ENCODE results near the gene KIF24. TPM values are rescaled to one million over a fixed set of nuclear protein-coding genes. Genes with fewer than 3 reads are reported as not detected.

KIF24 gene
- total RNA-seq, 2 experiments from 2014 or later = 6.6 to 7.5 TPM

DNA sequence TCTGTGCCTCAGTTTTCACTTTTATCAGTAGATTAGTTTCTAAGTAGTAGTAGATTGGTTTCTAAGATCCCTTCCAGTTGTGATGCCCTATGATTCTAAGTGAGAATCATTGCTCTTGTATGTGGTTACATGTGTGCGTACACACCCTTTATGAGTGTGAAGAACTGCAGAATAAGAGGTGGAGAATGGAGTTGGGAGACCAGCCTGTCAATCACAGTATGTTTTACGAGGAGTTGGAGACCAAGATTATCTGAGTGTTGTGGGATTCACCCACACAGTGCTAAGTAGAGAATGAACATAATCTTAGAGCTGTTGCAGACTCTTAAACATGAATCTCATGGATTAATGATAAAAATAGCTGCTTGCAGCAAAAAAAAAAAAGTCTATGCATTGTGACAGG is 37.6 kb downstream of the KIF24 start:
- peaks cover 7% of the 10 kb centered on the region for H3K36me3 Mint-ChIP-seq
- H3K4me1 Mint-ChIP-seq = peaks cover 2% of the 10 kb centered on the region
- H3K4me3 Mint-ChIP-seq = no peak overlapping the region
- no peaks in the 10 kb centered on the region for H3K9me3 Mint-ChIP-seq
- POLR2A ChIA-PET = interaction anchor here (0.5 kb wide), 1 partner anchor 10 kb away, joined by 6 read pairs; no protein-coding TSS in a partner anchor
- DNase-seq (no peak), ATAC-seq (ENCODE audit: low read depth) (no peak)
- no peaks in the 10 kb centered on the region for H3K27me3 Mint-ChIP-seq
- no peak overlapping the region for H3K27ac Mint-ChIP-seq

DNA sequence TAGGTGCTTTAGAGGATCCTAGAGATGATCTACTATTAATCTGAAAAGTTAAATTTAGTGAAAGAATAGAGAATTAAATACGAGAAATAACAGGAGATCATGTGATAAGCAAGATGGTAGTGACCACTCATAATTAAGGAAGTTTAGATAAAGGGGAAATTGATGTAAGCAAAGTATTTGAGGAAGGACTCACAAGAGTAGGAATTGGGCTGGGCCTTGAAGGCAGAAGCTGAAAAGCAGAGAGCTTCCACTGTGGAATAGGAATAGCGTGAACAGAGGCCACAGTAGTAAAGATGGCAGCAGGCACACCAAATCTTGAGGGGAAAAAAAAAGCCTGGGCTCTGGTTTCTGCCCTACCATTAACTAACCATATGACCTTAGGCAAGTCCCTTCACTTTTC is 38.0 kb downstream of the KIF24 start:
- no peak for DNase-seq
- Mint-ChIP-seq H3K36me3 (peaks cover 11% of the 10 kb centered on the region), H3K27ac (no peak overlapping the region), H3K4me3 (no peak overlapping the region), H3K9me3 (no peaks in the 10 kb centered on the region), H3K4me1 (peaks cover 2% of the 10 kb centered on the region), H3K27me3 (no peaks in the 10 kb centered on the region)
- no peak for ATAC-seq (ENCODE audit: low read depth)
- POLR2A ChIA-PET = interaction anchor here (0.5 kb wide), 1 partner anchor 10 kb away, joined by 6 read pairs; no protein-coding TSS in a partner anchor

- ATAC-seq (ENCODE audit: low read depth) = no peak
- Mint-ChIP-seq H3K36me3 (peaks cover 11% of the 10 kb centered on the region), H3K4me3 (no peak overlapping the region), H3K27me3 (no peaks in the 10 kb centered on the region), H3K27ac (no peak overlapping the region), H3K4me1 (peaks cover 2% of the 10 kb centered on the region), H3K9me3 (no peaks in the 10 kb centered on the region)
- no peak for DNase-seq
- POLR2A ChIA-PET = interaction anchor here (0.5 kb wide), 1 partner anchor 297 kb away, joined by 3 read pairs; no protein-coding TSS in a partner anchor
Measured at GRCh38 chr9:34289159-34289558, 39.9 kb downstream of the KIF24 start.

GRCh38 chr9:34282096-34282495 is 47.0 kb downstream of the KIF24 start:
- DNase-seq = no peak
- Mint-ChIP-seq H3K27ac (no peak overlapping the region), H3K9me3 (no peaks in the 10 kb centered on the region), H3K4me1 (peaks cover 6% of the 10 kb centered on the region), H3K36me3 (peaks cover 22% of the 10 kb centered on the region), H3K27me3 (no peaks in the 10 kb centered on the region), H3K4me3 (no peak overlapping the region)
- ATAC-seq (ENCODE audit: low read depth) = no peak
- POLR2A ChIA-PET = no interaction called here

GRCh38 chr9:34279411-34279810 is 49.7 kb downstream of the KIF24 start:
- H3K27me3 Mint-ChIP-seq = no peaks in the 10 kb centered on the region

More at GRCh38 chr9:34279411-34279810, 49.7 kb downstream of the KIF24 start:
- H3K9me3 Mint-ChIP-seq = no peaks in the 10 kb centered on the region
- POLR2A ChIA-PET = no interaction called here
- no peak overlapping the region for H3K27ac Mint-ChIP-seq
- H3K36me3 Mint-ChIP-seq = peaks cover 17% of the 10 kb centered on the region
- DNase-seq = no peak
- peaks cover 7% of the 10 kb centered on the region for H3K4me1 Mint-ChIP-seq
- no peak overlapping the region for H3K4me3 Mint-ChIP-seq
- ATAC-seq (ENCODE audit: low read depth) = no peak

Other genes starting within 250 kb of the KIF24 start
- 10 to 100 TPM; 35.8 to 41.6 TPM for gene DCAF12, start 202.6 kb downstream of the KIF24 start, total RNA-seq
- gene UBAP1, start 150.2 kb downstream of the KIF24 start, total RNA-seq = 10 to 100 TPM; 36.3 to 36.5 TPM
- gene NUDT2, start 301 bp upstream of the KIF24 start, total RNA-seq = 10 to 100 TPM; 22.8 to 26.3 TPM
- 1 to 10 TPM; 4.7 to 5.5 TPM for gene MYORG, start 47.6 kb upstream of the KIF24 start, total RNA-seq
- 10 to 100 TPM; 11.7 to 13.4 TPM for gene FAM219A, start 129.3 kb upstream of the KIF24 start, total RNA-seq
- gene DNAI1, start 129.5 kb upstream of the KIF24 start, total RNA-seq = not detected
- not detected for gene ENHO, start 193.7 kb upstream of the KIF24 start, total RNA-seq

All from activated naive CD8-positive, alpha-beta T cell treated with anti-CD3 and anti-CD28 coated beads, Interleukin-2, amount 10 ng/mL, durations not matched to agents 7 days and 5 days (primary cell).